ENCODE data around the gene C19orf12.

DNA sequence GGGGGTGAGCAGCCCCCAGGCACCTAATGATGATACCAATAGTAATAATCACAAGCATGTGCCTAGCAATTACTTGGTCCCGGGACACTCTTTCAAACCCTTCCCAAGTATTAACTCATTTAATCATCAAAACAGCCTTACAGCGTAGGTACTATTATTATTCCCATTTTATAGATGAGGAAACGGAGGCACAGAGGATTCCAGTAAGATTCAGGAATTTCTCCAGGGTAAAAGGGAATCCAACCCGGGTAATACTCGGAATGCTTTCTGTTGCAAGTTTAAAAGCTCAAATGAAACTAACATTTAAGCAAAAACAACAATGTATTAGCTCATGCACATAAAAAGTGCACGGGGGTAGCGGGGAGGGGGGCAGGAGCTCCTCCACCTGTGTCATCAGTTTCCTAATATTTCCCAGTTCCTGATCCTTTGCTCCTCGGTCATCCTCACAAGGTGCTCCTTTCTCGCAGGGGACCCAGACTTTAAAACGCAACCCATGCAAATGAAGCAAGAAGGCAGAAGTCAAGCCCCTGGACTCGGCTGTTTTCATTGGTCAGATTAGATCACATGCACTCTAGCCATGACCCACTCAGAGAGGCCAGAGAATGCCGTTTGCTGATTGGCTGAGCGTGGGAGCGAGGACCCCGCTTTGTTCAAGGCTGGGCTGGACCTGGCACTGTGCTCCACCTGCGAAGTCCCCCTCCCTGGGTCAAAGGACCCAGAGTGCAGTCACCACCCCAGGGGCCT lies 38.3 kb upstream of the C19orf12 start:
- TF ChIP-seq CTCF (IDR thresholded peaks at IDR 0.05) (no peak), JUN (CRISPR knock-in tag; IDR thresholded peaks at IDR 0.05) (no peak), E2F5 (CRISPR knock-in tag; IDR thresholded peaks at IDR 0.05) (no peak), ATF2 (CRISPR knock-in tag; IDR thresholded peaks at IDR 0.05; ENCODE audit: borderline replicate concordance, low read depth) (no peak), TCF7 (CRISPR knock-in tag; IDR thresholded peaks at IDR 0.05; ENCODE audit: low read depth) (no peak), E2F4 (CRISPR knock-in tag; IDR thresholded peaks at IDR 0.05; ENCODE audit: borderline replicate concordance, low read depth) (no peak), CREM (CRISPR knock-in tag; IDR thresholded peaks at IDR 0.05) (no peak), ZNF232 (CRISPR knock-in tag; IDR thresholded peaks at IDR 0.05) (no peak), GABPB1 (CRISPR knock-in tag; IDR thresholded peaks at IDR 0.05) (no peak), ZBTB21 (CRISPR knock-in tag; IDR thresholded peaks at IDR 0.05; ENCODE audit: borderline replicate concordance) (no peak), MAX (CRISPR knock-in tag; IDR thresholded peaks at IDR 0.05) (no peak)
- TF ChIP-seq, protein P1, sequence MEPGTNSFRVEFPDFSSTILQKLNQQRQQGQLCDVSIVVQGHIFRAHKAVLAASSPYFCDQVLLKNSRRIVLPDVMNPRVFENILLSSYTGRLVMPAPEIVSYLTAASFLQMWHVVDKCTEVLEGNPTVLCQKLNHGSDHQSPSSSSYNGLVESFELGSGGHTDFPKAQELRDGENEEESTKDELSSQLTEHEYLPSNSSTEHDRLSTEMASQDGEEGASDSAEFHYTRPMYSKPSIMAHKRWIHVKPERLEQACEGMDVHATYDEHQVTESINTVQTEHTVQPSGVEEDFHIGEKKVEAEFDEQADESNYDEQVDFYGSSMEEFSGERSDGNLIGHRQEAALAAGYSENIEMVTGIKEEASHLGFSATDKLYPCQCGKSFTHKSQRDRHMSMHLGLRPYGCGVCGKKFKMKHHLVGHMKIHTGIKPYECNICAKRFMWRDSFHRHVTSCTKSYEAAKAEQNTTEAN (CRISPR knock-in tag; IDR thresholded peaks at IDR 0.05), result no peak
- TF ChIP-seq, protein P2, sequence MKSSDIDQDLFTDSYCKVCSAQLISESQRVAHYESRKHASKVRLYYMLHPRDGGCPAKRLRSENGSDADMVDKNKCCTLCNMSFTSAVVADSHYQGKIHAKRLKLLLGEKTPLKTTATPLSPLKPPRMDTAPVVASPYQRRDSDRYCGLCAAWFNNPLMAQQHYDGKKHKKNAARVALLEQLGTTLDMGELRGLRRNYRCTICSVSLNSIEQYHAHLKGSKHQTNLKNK (CRISPR knock-in tag; IDR thresholded peaks at IDR 0.05), result no peak
- TF ChIP-seq, protein P3, sequence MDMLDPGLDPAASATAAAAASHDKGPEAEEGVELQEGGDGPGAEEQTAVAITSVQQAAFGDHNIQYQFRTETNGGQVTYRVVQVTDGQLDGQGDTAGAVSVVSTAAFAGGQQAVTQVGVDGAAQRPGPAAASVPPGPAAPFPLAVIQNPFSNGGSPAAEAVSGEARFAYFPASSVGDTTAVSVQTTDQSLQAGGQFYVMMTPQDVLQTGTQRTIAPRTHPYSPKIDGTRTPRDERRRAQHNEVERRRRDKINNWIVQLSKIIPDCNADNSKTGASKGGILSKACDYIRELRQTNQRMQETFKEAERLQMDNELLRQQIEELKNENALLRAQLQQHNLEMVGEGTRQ (CRISPR knock-in tag; IDR thresholded peaks at IDR 0.05), result peak; percentile 83
